ENCODE results near the gene GDPD4.

GDPD4 gene

GRCh38 chr11:77191823-77192495 is 109.5 kb downstream of the GDPD4 start:
- peak; percentile 43 to 58 (median 46) for DNase-seq (ENCODE audit: low read depth in 2 of 3, low spot score in 1 of 3)

- DNase-seq (ENCODE audit: low read depth in 2 of 3, low spot score in 1 of 3) = no peak
These were observed 110.1 kb downstream of the GDPD4 start for GRCh38 chr11:77191429-77191822.

- DNase-seq (ENCODE audit: low read depth in 2 of 3, low spot score in 1 of 3) = no peak
These were observed 111.0 kb downstream of the GDPD4 start for GRCh38 chr11:77190331-77191075.

GRCh38 chr11:77189588-77190210 is 111.8 kb downstream of the GDPD4 start:
- DNase-seq (ENCODE audit: low read depth in 2 of 3, low spot score in 1 of 3) = no peak

GRCh38 chr11:77188633-77189491 is 112.6 kb downstream of the GDPD4 start:
- no peak for DNase-seq (ENCODE audit: low read depth in 2 of 3, low spot score in 1 of 3)

- peak; percentile 35 to 64 (median 62) for DNase-seq (ENCODE audit: low read depth in 2 of 3, low spot score in 1 of 3)
These were observed 113.5 kb downstream of the GDPD4 start for GRCh38 chr11:77187776-77188632.

- DNase-seq (ENCODE audit: low read depth in 2 of 3, low spot score in 1 of 3) = no peak
These were observed 114.3 kb downstream of the GDPD4 start for GRCh38 chr11:77187111-77187750.

GRCh38 chr11:77186302-77186701 is 115.2 kb downstream of the GDPD4 start:
- DNase-seq (ENCODE audit: low read depth in 2 of 3, low spot score in 1 of 3) = no peak

GRCh38 chr11:77184136-77184860 is 117.2 kb downstream of the GDPD4 start:
- DNase-seq (ENCODE audit: low read depth in 2 of 3, low spot score in 1 of 3) = no peak

GRCh38 chr11:77183431-77183984 is 118.0 kb downstream of the GDPD4 start:
- no peak for DNase-seq (ENCODE audit: low read depth in 2 of 3, low spot score in 1 of 3)

- DNase-seq (ENCODE audit: low read depth in 2 of 3, low spot score in 1 of 3) = no peak
These were observed 118.7 kb downstream of the GDPD4 start for GRCh38 chr11:77182542-77183430.

- DNase-seq (ENCODE audit: low read depth in 2 of 3, low spot score in 1 of 3) = no peak
These were observed 119.5 kb downstream of the GDPD4 start for GRCh38 chr11:77181799-77182541.

GRCh38 chr11:77181226-77181625 is 120.3 kb downstream of the GDPD4 start:
- DNase-seq (ENCODE audit: low read depth in 2 of 3, low spot score in 1 of 3) = no peak

GRCh38 chr11:77180346-77180745 is 121.1 kb downstream of the GDPD4 start:
- no peak for DNase-seq (ENCODE audit: low read depth in 2 of 3, low spot score in 1 of 3)

GRCh38 chr11:77179681-77180080 is 121.8 kb downstream of the GDPD4 start:
- DNase-seq (ENCODE audit: low read depth in 2 of 3, low spot score in 1 of 3) = no peak

- DNase-seq (ENCODE audit: low read depth in 2 of 3, low spot score in 1 of 3) = no peak
These were observed 122.4 kb downstream of the GDPD4 start for GRCh38 chr11:77179048-77179447.

GRCh38 chr11:77178150-77178549 is 123.3 kb downstream of the GDPD4 start:
- no peak for DNase-seq (ENCODE audit: low read depth in 2 of 3, low spot score in 1 of 3)
